ENCODE data around the gene KIF11.
"Not testable (repeated sequence)": the region's sequence is repeated elsewhere in the genome, so short reads cannot be mapped to it uniquely, and the experiment has no call there.

Gene KIF11

DNA sequence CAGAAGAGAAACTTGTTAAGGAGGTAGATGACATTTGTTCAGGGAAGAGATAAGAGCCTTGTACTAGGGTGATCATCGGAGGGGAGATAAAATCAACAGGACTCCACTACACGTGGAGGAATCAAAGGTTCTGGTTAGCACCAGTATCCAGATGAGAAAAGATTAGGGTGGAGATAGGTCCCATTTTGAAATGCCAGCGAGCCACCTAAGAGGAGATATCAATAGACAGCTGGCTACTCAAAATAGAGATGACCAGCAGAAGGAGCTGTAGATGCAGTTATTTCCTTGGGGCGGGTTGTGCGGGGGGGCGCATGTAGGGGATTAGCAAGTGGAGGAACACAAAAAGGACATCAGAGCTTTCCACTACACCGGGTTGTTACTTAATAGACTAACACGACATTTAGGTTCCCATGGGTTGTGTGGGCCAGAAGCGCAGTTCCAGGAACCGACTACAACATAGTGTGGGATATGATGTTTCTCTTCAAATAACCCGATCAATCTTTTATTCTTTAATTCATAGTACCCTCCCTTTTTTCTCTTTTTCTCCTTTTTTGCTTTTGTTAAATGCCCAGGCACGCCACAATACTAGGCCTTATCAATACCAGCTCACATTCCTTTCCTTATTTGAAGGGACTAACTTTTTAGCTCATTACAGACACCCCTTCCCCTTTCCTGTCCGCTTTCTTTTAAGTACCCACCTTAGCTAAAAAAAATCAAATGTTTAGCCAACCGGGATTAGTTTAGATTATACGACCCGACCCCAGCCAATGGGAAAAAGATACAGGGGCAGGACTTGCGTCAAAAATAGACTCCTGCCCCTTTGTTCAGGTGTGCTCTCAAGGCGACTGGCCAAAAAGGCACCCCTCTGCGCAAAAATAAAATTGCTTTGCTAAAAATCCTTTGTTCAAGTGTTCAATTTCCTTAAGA lies 2.0 kb upstream of the KIF11 start:
- in situ Hi-C loops (cut with MboI; ENCODE audit: low sequenced_read_pairs), result no loop called here

DNA sequence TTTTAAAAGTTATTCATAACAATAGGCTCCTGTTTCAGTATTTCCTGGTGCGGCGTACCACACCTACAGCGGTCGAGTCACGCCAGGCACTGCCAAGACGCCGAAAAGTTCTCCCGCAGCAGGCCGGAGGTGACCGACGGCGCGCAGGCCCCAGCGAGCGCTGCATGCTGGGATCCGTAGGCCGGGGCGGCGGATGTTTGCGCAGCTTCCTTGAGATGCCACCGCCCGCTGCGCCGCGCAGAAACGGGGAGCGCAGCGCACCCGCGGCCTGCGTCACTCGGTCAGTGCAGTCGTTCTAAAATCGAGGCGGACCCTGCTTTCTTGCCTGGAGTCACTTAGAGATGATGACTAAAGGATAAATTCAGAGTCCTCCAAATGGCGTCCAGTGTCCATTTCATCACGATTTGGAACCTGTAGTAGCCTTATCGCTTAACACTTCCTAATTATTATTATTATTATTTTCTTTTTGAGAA lies 1.3 kb upstream of the KIF11 start:
- in situ Hi-C loops (cut with MboI; ENCODE audit: low sequenced_read_pairs), result no loop called here

DNA sequence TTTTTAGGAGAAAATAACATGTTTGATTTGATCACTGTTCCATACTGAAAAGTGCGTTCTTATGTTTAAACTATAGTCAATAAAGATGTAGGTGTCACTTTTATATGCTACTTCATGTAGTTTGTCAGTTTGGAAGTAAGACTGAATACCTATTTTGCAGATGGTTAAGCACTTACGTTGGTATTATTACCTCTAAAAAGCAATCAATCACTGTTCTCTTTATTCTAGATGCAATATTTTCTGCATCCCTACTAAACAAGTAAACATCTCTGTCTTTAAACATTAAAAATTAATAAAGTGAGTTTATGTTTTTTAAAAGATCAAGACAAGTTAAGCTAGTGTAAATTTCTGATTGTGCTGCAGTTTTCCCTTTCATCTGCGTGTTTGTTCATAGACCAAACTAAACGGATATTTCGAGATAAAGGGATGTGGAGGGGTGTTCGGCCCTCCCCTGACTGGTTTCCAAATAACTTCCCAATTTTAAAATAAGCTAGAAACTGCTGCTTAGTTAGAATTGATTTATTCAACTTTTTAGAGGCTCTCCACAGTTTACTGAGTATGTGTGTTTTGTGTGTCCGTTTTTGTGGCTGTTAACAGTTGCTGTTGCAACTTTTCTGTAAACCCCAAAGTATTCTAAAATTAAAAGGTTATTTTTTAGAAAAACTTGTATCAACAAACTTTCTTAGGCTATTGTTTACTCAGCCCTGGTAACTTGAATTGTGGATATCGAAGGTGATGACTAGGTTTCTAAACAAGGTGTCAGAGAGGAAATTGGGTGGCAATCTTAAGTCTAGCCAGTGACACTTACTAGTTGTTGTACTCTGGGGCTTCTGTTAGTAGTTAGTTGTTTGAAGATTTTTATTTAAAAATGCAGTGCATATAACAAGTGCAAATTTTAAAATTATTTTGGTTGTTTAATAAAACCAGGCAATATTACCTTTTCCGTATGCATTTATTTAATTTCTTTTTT lies 974 bp downstream of the KIF11 start:
- in situ Hi-C loops (cut with MboI; ENCODE audit: low sequenced_read_pairs), result no loop called here

DNA sequence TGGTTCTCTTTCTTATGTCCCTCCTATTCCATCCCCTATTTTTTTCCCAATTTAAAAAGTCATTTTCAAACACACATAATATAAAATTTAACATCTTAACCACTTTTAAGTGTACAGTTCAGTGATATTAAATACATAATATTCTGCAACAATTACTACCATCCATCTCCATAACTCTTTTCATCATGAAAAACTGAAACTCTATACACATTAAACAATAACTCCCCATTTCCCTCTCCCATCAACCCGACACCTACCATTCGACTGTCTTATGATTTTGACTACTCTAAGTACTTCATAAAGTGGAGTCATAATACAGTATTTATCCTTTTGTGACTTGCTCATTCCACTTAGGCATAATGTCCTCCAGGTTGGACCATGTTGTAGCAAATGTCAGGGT lies 2.6 kb downstream of the KIF11 start:
- in situ Hi-C loops (cut with MboI; ENCODE audit: low sequenced_read_pairs), result no loop called here

DNA sequence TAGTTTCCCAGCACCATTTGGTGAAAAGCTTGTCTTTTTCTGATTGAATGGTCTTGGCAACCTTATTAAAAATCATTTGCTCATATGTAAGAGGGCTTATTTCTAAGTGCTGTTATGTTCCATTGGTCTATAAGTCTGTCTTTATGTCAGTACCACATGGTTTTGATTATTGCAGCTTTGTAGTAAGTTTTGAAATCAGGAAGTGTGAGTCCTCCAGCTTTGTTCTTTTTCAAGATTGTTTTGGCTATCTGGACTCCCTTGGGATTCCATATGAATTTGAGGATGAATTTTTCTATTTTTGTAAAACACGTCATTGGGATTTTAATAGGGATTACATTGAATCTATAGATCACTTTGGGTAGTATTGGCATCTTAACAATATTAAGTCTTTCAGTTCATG lies 5.4 kb downstream of the KIF11 start:
- in situ Hi-C loops (cut with MboI; ENCODE audit: low sequenced_read_pairs), result no loop called here

DNA sequence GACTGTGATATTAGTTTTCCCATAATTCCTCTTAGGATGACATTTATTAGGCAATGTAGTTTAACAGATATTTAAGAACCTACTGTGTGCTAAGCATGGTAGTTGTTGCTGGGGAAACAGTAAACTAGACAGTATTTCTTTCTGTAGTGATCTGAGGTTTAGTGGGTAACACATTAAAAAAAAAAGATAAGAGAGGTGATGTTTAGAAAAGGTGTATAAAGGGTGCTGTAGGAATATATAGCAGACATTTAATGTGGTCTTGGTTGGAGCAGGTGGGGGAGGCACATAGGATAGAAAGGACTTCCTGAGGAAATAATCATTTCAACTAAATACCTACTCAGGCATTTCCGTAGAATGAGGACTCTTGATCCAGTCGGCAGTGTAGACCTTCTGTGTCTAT lies 11.9 kb downstream of the KIF11 start:
- in situ Hi-C loops (cut with MboI; ENCODE audit: low sequenced_read_pairs), result no loop called here

DNA sequence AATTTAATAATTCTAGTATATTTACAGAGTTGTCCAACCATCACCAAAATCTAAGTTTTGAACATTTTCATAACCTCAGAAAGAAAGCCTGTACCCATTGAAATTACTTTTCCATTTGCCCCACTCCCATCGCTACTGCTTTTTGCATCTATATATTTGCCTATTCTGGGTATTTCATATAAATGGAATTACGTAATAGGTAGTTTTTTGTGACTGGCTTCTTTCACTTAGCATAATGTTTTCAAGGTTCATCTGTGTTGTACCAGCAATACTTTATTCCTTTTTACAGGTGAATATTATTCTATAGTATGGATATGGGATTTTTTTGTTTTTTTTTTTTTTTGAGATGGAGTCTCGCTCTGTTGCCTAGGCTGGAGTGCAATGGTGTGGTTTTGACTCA lies 22.6 kb downstream of the KIF11 start:
- in situ Hi-C loops (cut with MboI; ENCODE audit: low sequenced_read_pairs), result no loop called here

DNA sequence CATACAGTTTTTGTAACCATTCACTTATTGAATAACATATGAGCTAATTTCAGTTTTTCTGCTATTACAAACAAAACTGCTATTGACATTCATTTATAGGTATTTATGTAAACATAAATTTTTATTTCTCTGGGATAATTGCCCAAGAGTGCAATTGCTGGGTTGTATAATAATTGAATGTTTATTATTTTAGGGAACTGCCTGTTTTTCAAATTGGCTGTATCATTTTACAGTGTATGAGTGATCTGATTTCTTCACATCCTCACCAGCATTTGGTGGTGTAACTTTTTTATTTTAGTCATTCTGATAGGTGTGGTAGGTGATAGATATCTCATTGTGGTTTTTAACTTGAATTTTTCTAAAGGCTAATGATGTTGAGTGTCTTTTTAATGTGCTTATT lies 26.4 kb downstream of the KIF11 start:
- in situ Hi-C loops (cut with MboI; ENCODE audit: low sequenced_read_pairs), result no loop called here

DNA sequence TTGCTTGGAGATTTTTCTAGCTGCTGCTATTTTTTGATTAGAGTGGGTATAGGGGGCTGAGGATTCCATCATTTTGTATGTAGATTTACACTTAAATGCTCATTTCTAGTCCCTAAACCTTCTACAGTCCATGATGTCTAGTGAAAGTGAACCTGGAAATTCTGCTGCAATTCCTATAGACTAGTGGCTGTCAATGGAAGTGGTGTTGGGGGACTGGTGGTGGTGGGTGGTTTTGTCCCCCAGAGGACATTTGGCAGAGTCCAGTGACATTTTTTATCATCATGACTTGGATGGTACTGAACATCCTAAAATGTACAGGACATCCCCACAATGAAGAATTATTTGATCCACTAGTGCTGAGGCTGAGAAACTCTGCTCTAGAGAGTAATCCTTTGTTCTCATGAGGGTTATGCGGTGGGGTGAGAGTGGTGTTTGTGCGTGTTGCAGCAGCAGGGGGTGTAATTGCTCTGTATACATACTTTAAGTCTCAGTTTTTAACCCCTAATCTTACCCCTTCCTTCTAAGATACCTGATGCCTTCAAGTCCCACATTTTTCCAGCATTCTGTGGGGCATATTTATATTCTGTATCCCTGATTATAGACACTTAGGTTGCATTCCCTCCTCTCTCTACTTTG lies 35.0 kb downstream of the KIF11 start:
- in situ Hi-C loops (cut with MboI; ENCODE audit: low sequenced_read_pairs), result no loop called here

DNA sequence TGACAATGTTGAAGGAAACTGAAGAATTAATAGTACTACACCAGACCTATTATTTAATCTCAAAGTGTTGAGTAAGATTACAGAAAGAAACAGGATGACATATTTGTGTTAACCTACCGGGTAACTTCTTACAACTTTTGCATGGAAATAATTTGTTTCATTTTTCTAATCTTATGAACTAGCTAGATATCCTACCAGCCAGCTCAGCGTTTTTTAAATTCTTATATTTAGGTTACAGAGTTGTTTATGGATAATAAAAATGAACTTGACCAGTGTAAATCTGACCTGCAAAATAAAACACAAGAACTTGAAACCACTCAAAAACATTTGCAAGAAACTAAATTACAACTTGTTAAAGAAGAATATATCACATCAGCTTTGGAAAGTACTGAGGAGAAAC lies 37.0 kb downstream of the KIF11 start:
- in situ Hi-C loops (cut with MboI; ENCODE audit: low sequenced_read_pairs), result no loop called here

DNA sequence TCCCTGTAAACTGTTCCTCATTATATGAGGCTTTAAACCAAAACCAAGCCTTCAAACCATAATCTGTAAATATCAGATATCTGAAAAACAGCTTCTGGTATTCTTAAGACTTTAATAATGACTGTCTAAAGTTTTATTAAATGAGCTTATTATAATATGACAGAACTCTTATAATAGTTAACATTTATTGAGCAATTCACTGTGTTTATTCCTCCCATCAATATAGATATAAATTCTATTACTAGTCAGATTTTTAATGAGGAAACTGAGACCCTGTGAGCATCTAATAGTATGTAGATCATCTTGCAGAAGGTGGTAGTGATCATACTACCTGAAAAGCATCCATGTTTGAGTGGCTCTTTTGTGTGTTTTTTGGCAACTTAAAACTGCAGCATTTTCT lies 45.1 kb downstream of the KIF11 start:
- in situ Hi-C loops (cut with MboI; ENCODE audit: low sequenced_read_pairs), result no loop called here

DNA sequence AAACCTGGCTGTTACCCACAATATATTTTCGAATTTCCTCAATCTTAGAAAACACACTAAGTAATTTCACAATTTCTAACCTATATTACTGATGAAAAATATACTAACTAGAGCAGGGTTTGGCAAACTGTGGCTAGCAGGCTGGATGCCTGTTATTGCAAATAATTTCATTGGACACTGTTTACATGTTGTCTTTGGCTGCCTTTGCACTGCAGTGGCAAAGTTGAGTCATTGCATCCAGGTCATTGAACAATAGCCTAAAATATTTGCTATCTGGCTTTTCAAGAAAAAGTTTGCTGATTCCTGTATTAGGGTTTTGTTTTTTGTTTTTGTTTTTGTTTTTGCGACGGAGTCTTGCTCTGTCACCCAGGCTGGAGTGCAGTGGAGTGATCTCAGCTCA lies 47.2 kb downstream of the KIF11 start:
- in situ Hi-C loops (cut with MboI; ENCODE audit: low sequenced_read_pairs), result no loop called here

DNA sequence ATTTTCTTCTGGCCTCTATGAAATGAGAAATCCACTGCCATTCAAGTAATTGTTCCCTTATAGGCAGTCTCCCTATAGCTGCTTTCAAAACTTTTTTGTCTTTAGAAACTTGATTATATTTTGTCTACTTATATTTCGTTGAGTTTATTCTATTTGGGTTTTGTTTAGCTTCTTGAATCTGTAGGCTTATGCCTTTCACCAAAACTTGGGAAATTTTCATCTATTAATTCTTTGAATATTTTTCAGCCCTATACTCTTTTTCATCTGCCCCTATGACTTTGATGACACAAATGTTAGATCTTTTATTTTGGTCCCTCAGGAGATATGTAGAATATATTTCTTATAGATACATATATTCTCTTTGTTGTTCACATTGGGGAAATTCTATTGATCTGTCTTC lies 48.6 kb downstream of the KIF11 start:
- in situ Hi-C loops (cut with MboI; ENCODE audit: low sequenced_read_pairs), result no loop called here

DNA sequence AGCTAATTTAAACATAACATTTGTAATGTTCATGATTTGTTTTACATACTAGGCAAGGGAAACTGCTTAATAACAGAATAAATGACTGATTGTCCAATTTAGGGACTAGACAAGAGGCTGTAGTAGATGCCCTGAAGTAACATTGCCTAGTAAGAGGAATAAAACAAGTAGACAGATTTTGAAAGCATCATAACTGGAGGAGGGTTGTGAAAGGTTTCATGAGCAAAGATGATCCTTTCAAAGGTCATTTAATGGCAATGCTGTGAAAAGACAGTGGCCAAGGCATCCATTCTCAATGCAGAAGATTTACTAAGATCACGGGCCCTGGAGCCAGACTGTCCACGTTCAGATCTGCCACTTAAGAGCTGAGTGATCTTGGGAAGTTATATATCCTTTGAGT lies 52.0 kb downstream of the KIF11 start:
- in situ Hi-C loops (cut with MboI; ENCODE audit: low sequenced_read_pairs), result no loop called here

DNA sequence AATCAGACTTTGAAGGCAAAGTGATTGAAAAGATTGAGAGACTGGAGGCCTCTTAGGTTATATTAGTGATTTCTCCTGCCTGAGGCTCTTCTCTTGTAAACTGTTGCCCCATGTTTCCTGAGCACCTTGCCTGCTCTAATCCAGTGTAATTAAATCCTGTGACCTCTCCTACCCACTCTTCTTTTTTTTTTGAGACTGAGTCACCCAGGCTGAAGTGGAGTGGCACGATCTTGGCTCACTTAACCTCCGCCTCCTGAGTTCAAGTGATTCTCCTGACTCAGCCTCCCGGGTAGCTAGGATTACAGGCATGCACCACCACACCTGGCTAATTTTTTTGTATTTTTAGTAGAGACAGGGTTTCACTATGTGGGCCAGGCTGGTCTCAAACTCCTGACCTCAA lies 57.9 kb downstream of the KIF11 start:
- in situ Hi-C loops (cut with MboI; ENCODE audit: low sequenced_read_pairs), result not testable (repeated sequence)

DNA sequence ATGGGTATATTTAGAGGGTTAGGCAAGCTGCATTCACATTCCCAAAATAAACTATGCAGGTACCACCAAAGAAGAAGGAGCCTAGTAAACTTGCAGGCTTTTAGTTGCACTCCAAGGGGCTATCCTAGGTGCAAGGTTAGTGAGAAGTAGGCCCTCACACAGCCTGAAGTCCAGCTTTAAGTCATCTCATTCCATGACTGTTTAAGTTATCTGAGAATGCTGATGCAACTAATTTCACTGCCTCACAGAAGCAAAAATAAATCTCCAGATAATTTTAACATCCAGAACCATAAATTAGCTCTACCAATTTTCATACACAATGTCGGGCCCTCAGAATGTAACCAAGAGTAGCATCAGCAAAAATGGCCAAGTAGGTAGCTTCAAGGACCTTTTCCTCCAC lies 62.5 kb downstream of the KIF11 start:
- in situ Hi-C loops (cut with MboI; ENCODE audit: low sequenced_read_pairs), result no loop called here

DNA sequence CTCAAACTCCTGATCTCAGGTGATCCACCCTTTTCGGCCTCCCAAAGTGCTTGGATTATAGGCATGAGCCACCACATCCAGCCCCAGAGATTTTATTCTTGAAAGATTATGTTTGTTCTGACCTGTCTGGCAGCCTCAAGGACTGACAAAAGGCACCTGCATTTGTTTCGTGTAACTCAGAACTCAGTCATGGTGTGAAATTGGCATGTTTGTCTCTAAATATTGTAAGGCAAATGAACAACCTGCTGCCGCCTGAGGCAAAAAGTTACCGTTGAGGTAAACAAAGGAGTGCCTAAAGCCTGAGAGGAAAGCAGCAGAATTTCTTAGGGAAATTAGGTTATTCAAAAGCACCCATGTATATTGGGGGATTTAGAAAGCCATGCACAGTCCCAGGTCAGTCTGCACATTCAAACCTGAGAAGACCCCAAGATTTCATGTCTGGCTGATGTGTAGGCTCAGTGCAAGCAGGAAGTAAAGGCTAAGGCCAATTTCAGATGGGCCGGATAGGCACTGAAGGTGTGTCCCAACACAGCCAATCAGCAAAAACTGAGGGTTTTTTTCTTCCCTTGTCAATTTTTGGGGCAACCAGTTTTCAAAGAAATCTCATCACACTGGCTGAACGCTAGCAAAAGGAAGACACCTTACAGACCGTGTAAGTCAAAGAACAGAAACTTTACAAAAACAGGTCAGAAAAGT lies 63.5 kb downstream of the KIF11 start:
- in situ Hi-C loops (cut with MboI; ENCODE audit: low sequenced_read_pairs), result no loop called here

DNA sequence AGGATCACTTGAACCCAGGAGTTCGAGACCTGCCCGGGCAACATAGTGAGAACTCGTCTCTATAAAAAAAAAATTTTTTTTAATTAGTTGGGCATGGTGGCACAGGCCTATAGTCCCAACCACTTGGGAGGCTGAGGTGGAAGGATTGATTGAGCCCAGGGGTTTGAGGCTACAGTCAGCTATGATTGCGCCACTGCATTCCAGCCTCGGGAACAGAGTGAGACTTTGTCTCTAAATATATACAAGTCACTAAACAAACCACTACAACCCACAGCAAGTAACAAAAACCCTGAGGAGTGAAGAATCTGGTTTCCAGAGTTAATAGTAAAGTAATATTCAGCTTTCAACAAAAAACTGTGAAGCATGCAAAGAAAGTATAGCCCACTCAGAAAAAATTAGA lies 64.1 kb downstream of the KIF11 start:
- in situ Hi-C loops (cut with MboI; ENCODE audit: low sequenced_read_pairs), result no loop called here

DNA sequence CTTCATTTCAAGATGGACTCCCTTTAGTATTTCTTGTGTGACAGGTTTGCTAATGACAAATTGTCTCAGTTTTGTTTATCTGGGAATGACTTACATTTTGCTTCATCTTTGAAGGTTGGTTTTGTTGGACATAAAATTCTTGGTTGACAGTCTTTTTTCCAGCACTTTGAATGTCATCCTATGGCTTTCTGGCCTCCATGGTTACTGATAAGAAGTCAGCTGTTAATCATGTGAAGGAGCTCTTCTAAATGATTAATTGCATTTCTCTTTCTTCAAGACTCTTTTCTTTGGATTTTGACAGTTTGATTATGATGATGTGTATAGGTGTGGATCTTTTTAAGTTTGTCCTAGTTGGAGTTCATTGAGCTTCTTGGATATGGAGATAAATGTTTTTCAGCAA lies 69.9 kb downstream of the KIF11 start:
- in situ Hi-C loops (cut with MboI; ENCODE audit: low sequenced_read_pairs), result no loop called here

DNA sequence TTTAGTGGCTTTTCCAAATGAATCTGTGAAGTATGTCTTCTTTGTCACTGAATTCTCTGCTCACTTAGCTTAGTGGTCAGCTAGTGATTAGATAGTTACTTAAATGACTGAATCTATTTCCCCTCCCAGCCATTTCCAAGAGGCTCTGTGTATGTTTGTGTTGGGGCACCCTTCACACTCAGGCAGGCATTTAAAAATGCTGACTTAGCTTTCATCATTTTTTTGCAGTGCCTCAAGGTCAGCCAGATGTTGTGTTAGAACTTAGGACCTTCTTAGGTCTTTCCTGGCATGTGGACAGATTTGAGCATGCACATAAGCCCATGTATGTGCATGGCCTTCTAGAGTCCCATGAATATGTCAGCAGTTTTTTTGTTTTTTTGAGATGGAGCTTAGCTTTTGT lies 71.4 kb downstream of the KIF11 start:
- in situ Hi-C loops (cut with MboI; ENCODE audit: low sequenced_read_pairs), result no loop called here

DNA sequence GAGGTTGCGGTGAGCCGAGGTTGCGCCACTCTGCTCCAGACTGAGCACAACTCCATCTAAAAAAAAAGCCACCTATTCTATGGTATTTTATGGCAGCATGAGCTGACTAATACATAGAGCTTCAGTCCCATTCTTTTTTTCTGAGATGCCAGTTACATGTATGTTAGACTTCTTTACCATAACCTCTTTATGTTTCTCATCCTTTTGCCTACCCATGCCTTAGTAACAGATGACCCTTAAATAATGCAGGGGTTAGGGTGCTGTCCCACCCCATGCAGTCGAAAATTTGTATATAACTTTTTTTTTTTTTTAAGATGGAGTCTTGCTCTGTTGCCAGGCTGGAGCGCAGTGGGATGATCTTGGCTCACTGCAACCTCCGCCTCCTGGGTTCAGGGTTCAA lies 74.1 kb downstream of the KIF11 start:
- in situ Hi-C loops (cut with MboI; ENCODE audit: low sequenced_read_pairs), result no loop called here
